Mucosa of rectum (tissue), 2 donors: ENCODE data around the gene CC2D1B.

Experiments used
- H3K27ac ChIP-seq, 2 donors: one replicate each; pipeline ENCODE4 v1.7.0; 2013; ENCODE audit warnings: inconsistent platforms in 2 of 2, low read depth in 2 of 2, low read length in 2 of 2
- H3K27me3 ChIP-seq, 2 donors: one replicate each; pipeline ENCODE4 v1.7.0; 2013; ENCODE audit warnings: low read length in 2 of 2; ENCODE audit not compliant: control insufficient read depth in 2 of 2, insufficient read depth in 2 of 2
- H3K36me3 ChIP-seq, 2 donors: one replicate each; pipeline ENCODE4 v1.7.0; 2013; ENCODE audit warnings: low read length in 2 of 2; ENCODE audit not compliant: control insufficient read depth in 2 of 2, insufficient read depth in 2 of 2
- H3K4me1 ChIP-seq, 2 donors: one replicate each; pipeline ENCODE4 v1.7.0; 2013; ENCODE audit warnings: low read length in 2 of 2, mild to moderate bottlenecking in 1 of 2; ENCODE audit not compliant: control insufficient read depth in 2 of 2, insufficient read depth in 2 of 2
- H3K4me3 ChIP-seq, 2 donors: one replicate each; pipeline ENCODE4 v1.7.0; 2013; ENCODE audit warnings: low read length in 2 of 2
- H3K9ac ChIP-seq, 2 donors: one replicate each; pipeline ENCODE4 v1.7.0; 2013; ENCODE audit warnings: low read length in 2 of 2, low read depth in 1 of 2, mild to moderate bottlenecking in 1 of 2
- H3K9me3 ChIP-seq, 2 donors: one replicate each; pipeline ENCODE4 v1.7.0; 2013; ENCODE audit warnings: low read length in 2 of 2; ENCODE audit not compliant: control insufficient read depth in 2 of 2
- donor health status: healthy.
- donor health status: Normal muscosa, but diverticular disease.

CC2D1B gene

DNA sequence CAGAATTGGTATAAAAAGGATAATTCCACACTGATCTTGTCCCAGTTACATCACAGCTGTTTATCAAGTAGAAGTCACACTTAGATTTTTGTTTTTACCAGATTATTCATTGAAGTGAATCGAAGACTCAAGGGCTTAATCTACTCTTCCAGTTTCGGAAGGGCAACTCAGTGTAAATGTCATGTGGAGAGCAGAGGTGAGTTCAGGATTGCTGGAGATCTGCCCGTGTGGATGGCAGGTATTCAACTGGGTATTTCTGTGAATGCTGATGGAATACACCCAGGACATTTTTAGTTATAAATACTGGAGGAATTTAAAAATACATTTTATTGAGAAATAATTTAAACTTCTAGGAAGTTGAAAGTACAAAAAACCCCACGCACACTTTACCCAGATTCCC is 19.4 kb downstream of the CC2D1B start:
- H3K9me3 ChIP-seq, result no peaks in the 10 kb centered on the region
- peaks cover 5% of the 10 kb centered on the region in 2 donors for H3K36me3 ChIP-seq
- no peaks in the 10 kb centered on the region for H3K4me1 ChIP-seq
- no peaks in the 10 kb centered on the region for H3K27me3 ChIP-seq
- no peak overlapping the region for H3K9ac ChIP-seq
- no peak overlapping the region for H3K27ac ChIP-seq
- no peak overlapping the region for H3K4me3 ChIP-seq

DNA sequence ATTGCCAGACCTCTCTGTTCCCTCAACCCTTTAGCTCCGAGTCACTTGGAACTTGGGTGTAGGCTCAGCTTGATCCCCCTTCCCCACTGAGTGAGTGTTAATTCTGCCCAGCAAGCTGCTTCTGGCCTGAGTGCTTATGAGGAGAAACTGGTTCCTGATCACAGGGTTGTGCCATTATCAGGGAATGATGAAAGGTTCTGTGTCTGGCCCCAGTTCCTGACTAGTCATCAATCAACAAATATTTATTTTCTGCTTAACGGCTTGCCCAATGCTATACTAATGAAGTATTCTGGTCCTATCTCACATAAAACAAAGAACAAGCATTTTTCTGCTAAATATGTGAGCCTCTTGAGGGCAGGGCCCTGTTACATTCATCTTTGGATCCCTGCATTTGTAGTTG is 20.8 kb downstream of the CC2D1B start:
- no peak overlapping the region for H3K9ac ChIP-seq
- H3K36me3 ChIP-seq, result peaks cover 0 to 5% of the 10 kb centered on the region in 2 donors
- H3K4me3 ChIP-seq, result no peak overlapping the region
- no peak overlapping the region for H3K27ac ChIP-seq
- H3K4me1 ChIP-seq, result no peaks in the 10 kb centered on the region
- no peaks in the 10 kb centered on the region for H3K9me3 ChIP-seq
- no peaks in the 10 kb centered on the region for H3K27me3 ChIP-seq

DNA sequence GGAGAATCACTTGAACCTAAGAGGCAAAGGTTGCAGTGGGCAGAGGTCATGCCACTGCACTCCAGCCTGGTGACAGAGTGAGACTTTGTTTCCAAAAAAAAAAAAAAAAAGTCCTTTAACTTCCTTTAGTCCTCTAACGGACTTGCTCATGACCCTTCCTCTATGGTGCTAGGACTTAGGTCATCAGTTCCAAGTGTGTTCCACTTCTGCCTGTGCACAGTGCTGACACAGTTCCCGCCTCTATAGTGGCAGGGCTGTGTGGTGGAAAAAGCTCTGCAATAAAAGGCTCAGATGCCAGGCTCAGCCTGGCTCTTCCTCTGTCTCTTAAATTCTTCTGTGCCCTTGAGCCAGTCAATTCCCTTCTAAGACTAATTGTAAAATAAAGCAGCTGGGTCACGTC is 22.0 kb downstream of the CC2D1B start:
- H3K27ac ChIP-seq, result no peak overlapping the region
- no peaks in the 10 kb centered on the region for H3K4me1 ChIP-seq
- H3K9ac ChIP-seq, result no peak overlapping the region
- H3K4me3 ChIP-seq, result no peak overlapping the region
- H3K36me3 ChIP-seq, result peaks cover 5 to 8% of the 10 kb centered on the region in 2 donors
- no peaks in the 10 kb centered on the region for H3K27me3 ChIP-seq
- H3K9me3 ChIP-seq, result no peaks in the 10 kb centered on the region

DNA sequence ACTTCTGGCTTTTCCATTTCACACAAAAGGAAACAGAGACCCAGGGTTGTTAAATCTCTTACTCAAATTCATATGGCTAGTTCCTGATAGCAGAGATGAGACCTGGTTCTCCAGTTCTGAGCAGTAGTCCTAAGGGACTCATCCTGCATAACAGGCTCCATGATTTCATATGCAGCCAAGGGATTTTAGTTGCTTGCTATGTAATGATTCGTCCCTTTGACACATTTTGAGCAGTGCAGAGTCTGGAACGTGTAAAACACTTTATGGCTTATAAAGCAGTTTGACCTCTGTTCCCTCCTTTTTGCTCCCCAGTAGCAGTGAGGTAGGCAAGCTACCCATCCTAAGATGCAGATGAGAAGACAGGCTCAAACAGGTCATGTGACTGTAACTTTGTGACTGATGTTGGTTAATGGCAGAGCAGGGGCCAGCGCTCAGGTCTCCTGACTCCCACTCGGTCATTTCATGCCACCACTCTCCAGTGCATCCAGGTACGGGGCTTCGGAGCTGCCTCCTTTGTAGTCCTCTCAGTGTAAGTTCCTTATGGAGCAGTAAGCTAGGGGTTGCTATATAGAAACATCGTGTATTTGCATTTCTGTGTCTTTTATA is 24.2 kb downstream of the CC2D1B start:
- H3K27me3 ChIP-seq, result no peaks in the 10 kb centered on the region

DNA sequence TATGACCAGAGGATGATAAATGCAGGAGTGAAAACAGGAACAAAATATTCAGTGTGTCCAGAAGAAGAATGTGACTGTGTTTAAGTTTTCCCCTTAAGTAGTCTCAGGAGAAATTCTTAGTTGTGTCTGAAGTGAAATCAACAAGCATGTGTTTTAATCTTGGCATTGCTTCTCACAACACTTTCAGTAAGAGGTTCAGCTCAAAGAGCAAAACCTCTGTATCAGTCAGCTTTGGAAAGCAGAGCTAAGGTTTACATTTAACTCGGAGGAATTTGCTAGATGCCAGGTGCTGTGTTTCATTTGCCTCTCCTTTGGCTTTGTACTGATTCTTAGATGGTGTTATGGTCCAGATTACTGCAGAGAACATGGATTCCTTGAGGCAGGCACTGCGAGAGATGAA is 28.6 kb downstream of the CC2D1B start:
- Histone ChIP-seq H3K9ac (no peak overlapping the region), H3K4me1 (no peaks in the 10 kb centered on the region), H3K27ac (no peak overlapping the region), H3K9me3 (no peaks in the 10 kb centered on the region), H3K36me3 (peaks cover 8% of the 10 kb centered on the region in 2 donors), H3K27me3 (no peaks in the 10 kb centered on the region), H3K4me3 (no peak overlapping the region)

More for the DNA sequence above, 24.2 kb downstream of the CC2D1B start:
- Histone ChIP-seq H3K4me3 (no peak overlapping the region), H3K27ac (no peak overlapping the region), H3K36me3 (peaks cover 5 to 8% of the 10 kb centered on the region in 2 donors), H3K4me1 (no peaks in the 10 kb centered on the region), H3K9ac (no peak overlapping the region), H3K9me3 (no peaks in the 10 kb centered on the region)

DNA sequence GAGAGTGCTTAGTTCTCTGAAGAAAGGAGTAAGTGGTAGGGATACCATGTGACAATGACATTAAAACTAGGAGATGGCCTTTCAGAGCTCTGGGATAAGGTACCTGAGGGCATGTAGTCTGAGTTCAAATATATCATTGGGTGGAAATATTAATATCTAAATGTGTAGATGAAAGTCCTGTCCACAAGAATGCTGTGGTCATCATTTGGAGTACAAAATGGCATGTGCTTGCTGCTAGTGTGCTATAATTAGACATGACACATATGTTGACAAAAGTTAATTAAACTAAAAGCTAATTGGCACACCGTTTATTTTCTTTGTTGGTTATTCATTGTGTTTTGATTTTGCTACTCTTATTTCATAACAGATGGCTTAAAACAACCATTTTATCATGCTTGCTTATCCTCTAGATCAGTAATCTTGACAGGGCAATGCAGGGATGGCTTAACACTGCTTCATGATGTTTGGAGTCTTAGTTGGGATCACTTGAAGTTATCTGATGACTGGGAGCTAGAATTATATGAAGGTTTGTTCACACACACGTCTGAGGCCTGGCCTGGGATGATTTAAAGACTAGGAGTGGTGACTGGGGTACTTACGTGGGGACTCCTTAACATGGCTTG is 31.0 kb downstream of the CC2D1B start:
- H3K9ac ChIP-seq, result no peak overlapping the region
- no peaks in the 10 kb centered on the region for H3K4me1 ChIP-seq
- H3K36me3 ChIP-seq, result peaks cover 7 to 8% of the 10 kb centered on the region in 2 donors
- no peak overlapping the region for H3K4me3 ChIP-seq
- H3K27ac ChIP-seq, result no peak overlapping the region
- no peaks in the 10 kb centered on the region for H3K9me3 ChIP-seq
- H3K27me3 ChIP-seq, result no peaks in the 10 kb centered on the region

DNA sequence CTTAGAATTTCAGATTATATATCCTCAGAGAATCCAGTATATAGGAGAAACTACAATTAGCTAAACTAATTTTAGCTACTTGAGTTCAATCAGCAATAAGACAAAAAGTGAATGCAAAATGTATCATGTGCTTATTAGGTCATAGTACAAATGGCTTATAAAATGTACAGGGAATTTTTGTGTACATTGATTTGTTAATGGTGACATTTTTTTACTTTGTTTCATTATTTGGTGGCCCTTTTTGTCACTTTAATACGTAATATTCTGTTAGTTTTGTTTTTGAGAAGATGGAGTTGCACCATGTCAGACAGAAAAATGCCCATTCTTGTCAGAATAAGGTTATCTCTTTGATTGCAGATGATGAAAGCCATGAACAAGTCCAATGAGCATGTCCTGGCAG is 33.6 kb downstream of the CC2D1B start:
- Histone ChIP-seq H3K36me3 (peaks cover 0 to 8% of the 10 kb centered on the region in 2 donors), H3K9ac (no peak overlapping the region), H3K27me3 (no peaks in the 10 kb centered on the region), H3K4me1 (no peaks in the 10 kb centered on the region), H3K4me3 (no peak overlapping the region), H3K9me3 (no peaks in the 10 kb centered on the region), H3K27ac (no peak overlapping the region)

DNA sequence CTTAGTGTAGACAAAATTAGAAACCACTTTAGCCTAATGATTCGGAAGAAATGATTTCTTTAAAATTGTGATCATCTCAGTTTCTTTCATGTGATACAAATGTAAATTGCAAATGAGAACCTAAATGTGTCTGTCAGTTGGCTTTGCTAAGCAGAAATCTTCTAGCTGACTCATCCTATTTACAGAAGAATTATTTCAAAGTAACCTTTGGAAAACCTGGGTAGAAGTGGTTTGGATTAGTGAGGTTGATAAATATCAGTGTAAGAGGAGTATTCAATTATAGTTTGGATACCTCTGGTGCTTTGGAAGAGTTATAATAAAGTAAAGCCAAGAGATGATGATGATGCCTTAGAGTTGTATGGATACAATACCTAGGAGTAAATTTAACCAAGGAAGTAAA is 37.4 kb downstream of the CC2D1B start:
- Histone ChIP-seq H3K36me3 (no peaks in the 10 kb centered on the region), H3K9me3 (no peaks in the 10 kb centered on the region), H3K4me3 (no peak overlapping the region), H3K4me1 (no peaks in the 10 kb centered on the region), H3K27me3 (no peaks in the 10 kb centered on the region), H3K9ac (no peak overlapping the region), H3K27ac (no peak overlapping the region)

DNA sequence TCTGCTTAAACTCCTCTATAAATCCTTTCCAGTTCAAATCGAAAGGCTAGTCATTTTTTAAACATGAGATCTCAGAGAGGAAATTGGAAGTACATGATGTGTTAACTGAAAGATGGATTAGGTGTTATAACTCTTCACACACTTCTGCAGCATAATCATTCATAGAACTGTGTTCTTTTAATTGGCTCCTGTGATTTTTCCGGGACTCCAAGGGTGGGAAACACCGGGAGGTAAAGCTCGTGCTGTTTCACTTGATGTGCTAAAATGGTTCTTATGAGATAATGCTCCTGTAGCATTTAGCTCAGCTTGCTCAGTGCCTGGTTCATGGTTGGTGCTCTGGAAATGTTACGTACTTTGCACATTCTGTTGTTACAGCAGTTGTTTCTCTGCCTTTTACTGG is 40.2 kb downstream of the CC2D1B start:
- Histone ChIP-seq H3K27me3 (no peaks in the 10 kb centered on the region), H3K9ac (no peak overlapping the region), H3K9me3 (no peaks in the 10 kb centered on the region)

DNA sequence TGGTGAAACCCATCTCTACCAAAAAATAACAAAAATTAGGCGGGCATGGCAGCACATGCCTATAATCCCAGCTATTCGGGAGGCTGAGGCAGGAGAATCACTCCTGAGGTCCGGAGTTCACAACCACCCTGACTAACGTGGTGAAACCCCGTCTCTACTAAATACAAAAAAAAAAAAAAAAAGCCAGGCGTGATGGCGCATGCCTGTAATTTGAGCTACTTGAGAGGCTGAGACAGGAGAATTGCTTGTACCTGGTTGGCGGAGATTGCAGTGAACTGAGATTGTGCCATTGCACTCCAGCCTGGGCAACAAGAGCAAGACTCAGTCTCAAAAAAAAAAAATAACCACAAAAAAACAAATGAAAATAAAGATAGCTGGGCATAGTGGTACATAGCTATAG is 42.3 kb downstream of the CC2D1B start:
- Histone ChIP-seq H3K9ac (no peak overlapping the region), H3K4me1 (no peaks in the 10 kb centered on the region), H3K36me3 (no peaks in the 10 kb centered on the region), H3K9me3 (no peaks in the 10 kb centered on the region), H3K27me3 (no peaks in the 10 kb centered on the region), H3K4me3 (no peak overlapping the region), H3K27ac (no peak overlapping the region)

More for the DNA sequence above, 40.2 kb downstream of the CC2D1B start:
- Histone ChIP-seq H3K27ac (no peak overlapping the region), H3K36me3 (no peaks in the 10 kb centered on the region), H3K4me3 (no peak overlapping the region), H3K4me1 (no peaks in the 10 kb centered on the region)
